K562 (cell line): ENCODE measurements around the gene MYLK4. TPM values are rescaled to one million over a fixed set of nuclear protein-coding genes. Genes with fewer than 3 reads are reported as not detected.

ENCODE experiments used
- CREB1 ChIP-seq, 2 experiments: sonication (generic) in 1 of 2; formaldehyde crosslinking in 1 of 2; IDR thresholded peaks; 2 replicates each; pipeline versions ENCODE4 v1.6.1 to v1.8.0; 2012 to 2022; ENCODE audit warnings: inconsistent platforms in 1 of 2, mild to moderate bottlenecking in 1 of 2, missing genetic modification reagents in 1 of 2, moderate library complexity in 1 of 2
- DDX20 ChIP-seq: fragments of 450-650 bp; IDR thresholded peaks from 2 replicates; pipeline ENCODE4 v1.6.1; 2016; ENCODE audit warnings: missing genetic modification characterization, low read depth, mild to moderate bottlenecking, missing compliant biosample characterization, moderate library complexity
- E2F1 ChIP-seq: sonication (generic); formaldehyde crosslinking; IDR thresholded peaks from 2 replicates; pipeline ENCODE4 v1.8.1; 2023; ENCODE audit warnings: mild to moderate bottlenecking, missing genetic modification reagents, moderate library complexity
- NFIX ChIP-seq: fragments of 250-450 bp; sonication (Bioruptor Pico); IDR thresholded peaks from 2 replicates; pipeline ENCODE4 v1.4.0; 2020; ENCODE audit warnings: low read depth, mild to moderate bottlenecking, moderate library complexity
- RAD21 ChIP-seq, 2 experiments: fragments of 250-450 bp in 1 of 2; fragments of 450-650 bp in 1 of 2; sonication (Bioruptor Pico) in 1 of 2; formaldehyde crosslinking in 1 of 2; IDR thresholded peaks in 1 of 2; conservative IDR thresholded peaks in 1 of 2; 2 replicates each; pipeline versions ENCODE4 v1.4.0 to v1.8.0; 2020 to 2022; ENCODE audit warnings: mild to moderate bottlenecking in 2 of 2, moderate library complexity in 1 of 2
- SMAD4 ChIP-seq: fragments of 250-450 bp; sonication (Bioruptor Pico); conservative IDR thresholded peaks from 2 replicates; pipeline ENCODE4 v1.8.0; 2021; ENCODE audit warnings: inconsistent platforms, mild to moderate bottlenecking, moderate library complexity
- SPI1 ChIP-seq: IDR thresholded peaks from 2 replicates; pipeline ENCODE4 v1.6.1; 2011; ENCODE audit warnings: low read depth, low read length, control low read depth, borderline replicate concordance
- STAG1 ChIP-seq: sonication (generic); formaldehyde crosslinking; IDR thresholded peaks from 2 replicates; pipeline ENCODE4 v1.5.0; 2020; ENCODE audit warnings: missing genetic modification reagents, borderline replicate concordance
- ZBTB8A ChIP-seq: fragments of 450-650 bp; IDR thresholded peaks from 2 replicates; pipeline ENCODE4 v1.6.1; 2018; ENCODE audit warnings: mild to moderate bottlenecking, moderate library complexity; ENCODE audit not compliant: partially characterized antibody
- ZMIZ1 ChIP-seq, 2 experiments: fragments of 150-350 bp in 1 of 2; IDR thresholded peaks; 2 replicates each; pipeline ENCODE4 v1.6.1; 2012 to 2016; ENCODE audit warnings: low read depth in 2 of 2, low read length in 2 of 2, mild to moderate bottlenecking in 1 of 2, moderate library complexity in 1 of 2
- ZNF24 ChIP-seq: fragments of 450-650 bp; IDR thresholded peaks from 2 replicates; pipeline ENCODE4 v1.6.1; 2016
- ZSCAN29 ChIP-seq: fragments of 450-650 bp; IDR thresholded peaks from 2 replicates; pipeline ENCODE4 v1.6.1; 2017
- polyA plus RNA-seq, 8 experiments: library from polyadenylated mRNA; depleted of rRNA in 4 of 8; stranded (reverse) in 5 of 8; unstranded in 3 of 8; fragments of >200 nt; fragmentation: Nextera tagmentation in 2 of 8; fragmentation: Illumina TruSeq in 1 of 8; extraction: Ambion mirVana in 2 of 8; extraction: Trizol in 1 of 8; gene quantifications; 2 replicates each; pipeline versions ENCODE4 v1.2.1 to v1.2.3, GENCODE V29; 2011 to 2014; ENCODE audit warnings: inconsistent platforms in 1 of 8, missing spikeins in 1 of 8
- total RNA-seq, 7 experiments: library from RNA; depleted of rRNA in 6 of 7; stranded (reverse); fragments of >200 nt in 6 of 7; fragmentation: Illumina TruSeq in 2 of 7; extraction: Trizol in 2 of 7; gene quantifications; 2 replicates each; pipeline versions ENCODE4 v1.2.1 to v1.2.3, GENCODE V29; 2011 to 2021; ENCODE audit warnings: low replicate concordance in 1 of 7
- TF ChIP-seq, protein P1 (sequence below), 3 experiments: IDR thresholded peaks in 2 of 3; conservative IDR thresholded peaks in 1 of 3; 2 replicates each; pipeline ENCODE4 v1.5.1; 2011 to 2012; ENCODE audit warnings: low read length in 3 of 3, mild to moderate bottlenecking in 3 of 3, control low read depth in 2 of 3, improper control_type of control experiment in 1 of 3, inconsistent platforms in 1 of 3, low read depth in 1 of 3, mixed read lengths in 1 of 3, moderate library complexity in 1 of 3; ENCODE audit not compliant: insufficient read depth in 2 of 3
- TF ChIP-seq, protein P2 (sequence below): fragments of 200-800 bp; sonication (Bioruptor generic); IDR thresholded peaks from 2 replicates; pipeline ENCODE4 v1.6.1; 2017; ENCODE audit warnings: missing genetic modification characterization, missing compliant biosample characterization

The MYLK4 gene
- total and polyA plus RNA-seq, 9 of the 15 experiments (the other 6 are each of a cell fraction or from before 2014, with no cell fraction given) = 0.01 to 0.15 (median 0.06) TPM

DNA sequence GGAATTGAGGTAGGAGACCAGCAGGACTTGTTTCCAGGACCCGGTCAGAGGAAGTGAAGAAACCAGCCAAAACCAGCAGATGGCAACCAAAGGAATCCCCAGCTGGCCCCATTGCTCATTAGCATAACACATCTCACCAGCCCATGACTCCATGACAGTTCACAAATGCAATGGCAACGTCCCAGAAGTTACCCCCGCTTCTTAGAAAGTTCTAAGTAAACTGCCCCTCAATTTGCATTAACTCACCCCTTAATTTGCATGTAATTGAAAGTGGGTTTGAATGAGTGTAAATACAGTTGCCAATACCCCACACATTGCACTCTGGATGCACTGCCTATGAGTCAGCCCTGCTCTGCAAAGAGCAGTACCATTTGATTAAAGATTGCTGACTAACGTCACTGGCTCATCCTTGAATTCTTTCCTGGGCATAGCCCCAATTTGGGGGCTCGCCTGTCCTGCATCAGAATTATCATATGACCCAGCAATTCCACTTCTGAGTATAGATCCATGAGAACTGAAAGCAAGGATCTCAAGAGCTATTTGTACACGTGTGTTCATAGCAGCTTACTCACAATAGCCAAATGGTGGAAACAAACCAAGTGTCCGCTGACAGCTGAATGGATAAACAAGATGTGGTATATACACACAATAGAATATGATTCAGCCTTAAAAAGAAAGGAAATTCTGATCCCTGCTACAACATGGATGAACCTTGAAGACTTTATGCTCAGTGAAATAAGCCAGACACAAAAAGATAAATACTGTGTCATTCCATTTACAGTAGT lies 36.4 kb downstream of the MYLK4 start (continued):
- TF ChIP-seq, protein P1, sequence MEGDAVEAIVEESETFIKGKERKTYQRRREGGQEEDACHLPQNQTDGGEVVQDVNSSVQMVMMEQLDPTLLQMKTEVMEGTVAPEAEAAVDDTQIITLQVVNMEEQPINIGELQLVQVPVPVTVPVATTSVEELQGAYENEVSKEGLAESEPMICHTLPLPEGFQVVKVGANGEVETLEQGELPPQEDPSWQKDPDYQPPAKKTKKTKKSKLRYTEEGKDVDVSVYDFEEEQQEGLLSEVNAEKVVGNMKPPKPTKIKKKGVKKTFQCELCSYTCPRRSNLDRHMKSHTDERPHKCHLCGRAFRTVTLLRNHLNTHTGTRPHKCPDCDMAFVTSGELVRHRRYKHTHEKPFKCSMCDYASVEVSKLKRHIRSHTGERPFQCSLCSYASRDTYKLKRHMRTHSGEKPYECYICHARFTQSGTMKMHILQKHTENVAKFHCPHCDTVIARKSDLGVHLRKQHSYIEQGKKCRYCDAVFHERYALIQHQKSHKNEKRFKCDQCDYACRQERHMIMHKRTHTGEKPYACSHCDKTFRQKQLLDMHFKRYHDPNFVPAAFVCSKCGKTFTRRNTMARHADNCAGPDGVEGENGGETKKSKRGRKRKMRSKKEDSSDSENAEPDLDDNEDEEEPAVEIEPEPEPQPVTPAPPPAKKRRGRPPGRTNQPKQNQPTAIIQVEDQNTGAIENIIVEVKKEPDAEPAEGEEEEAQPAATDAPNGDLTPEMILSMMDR (IDR thresholded peaks at IDR 0.05 in 2 of 3, conservative IDR thresholded peaks at IDR 0.05 in 1 of 3; ENCODE audit: insufficient read depth in 2 of 3, low read depth in 1 of 3, low read length in 3 of 3) = peak; percentile 16 to 36 (median 17); a peak in 3 of 6 replicates
- TF ChIP-seq ZMIZ1 (IDR thresholded peaks at IDR 0.05; ENCODE audit: low read depth in 2 of 2, low read length in 2 of 2) = peak in 1 of 2 experiments; percentile 48; a peak in 1 of 4 replicates
- TF ChIP-seq E2F1 (CRISPR knock-in tag) = no peak
- TF ChIP-seq RAD21 (CRISPR knock-in tag; conservative IDR thresholded peaks at IDR 0.05 in 1 of 2, IDR thresholded peaks at IDR 0.05 in 1 of 2) = 0 out of 4 replicates have a peak, but pooled peaks of 1 of the 2 experiments have one; percentile 13
- TF ChIP-seq ZNF24 = no peak
- no peak for TF ChIP-seq ZBTB8A
- 0 out of 2 replicates have a peak, but pooled peaks have one; percentile 23 for TF ChIP-seq SMAD4 (CRISPR knock-in tag)
- TF ChIP-seq DDX20 (tag) = no peak
- TF ChIP-seq SPI1 = 0 out of 2 replicates have a peak, but pooled peaks have one; percentile 23
- no peak for TF ChIP-seq CREB1 (IDR thresholded peaks at IDR 0.05)
- TF ChIP-seq CREB1 (CRISPR knock-in tag; IDR thresholded peaks at IDR 0.05) = peak; percentile 36; the same call in 1 of the 2 replicates
- no peak for TF ChIP-seq ZSCAN29
- no peak for TF ChIP-seq NFIX (CRISPR knock-in tag)
- no peak for TF ChIP-seq STAG1
- TF ChIP-seq, protein P2, sequence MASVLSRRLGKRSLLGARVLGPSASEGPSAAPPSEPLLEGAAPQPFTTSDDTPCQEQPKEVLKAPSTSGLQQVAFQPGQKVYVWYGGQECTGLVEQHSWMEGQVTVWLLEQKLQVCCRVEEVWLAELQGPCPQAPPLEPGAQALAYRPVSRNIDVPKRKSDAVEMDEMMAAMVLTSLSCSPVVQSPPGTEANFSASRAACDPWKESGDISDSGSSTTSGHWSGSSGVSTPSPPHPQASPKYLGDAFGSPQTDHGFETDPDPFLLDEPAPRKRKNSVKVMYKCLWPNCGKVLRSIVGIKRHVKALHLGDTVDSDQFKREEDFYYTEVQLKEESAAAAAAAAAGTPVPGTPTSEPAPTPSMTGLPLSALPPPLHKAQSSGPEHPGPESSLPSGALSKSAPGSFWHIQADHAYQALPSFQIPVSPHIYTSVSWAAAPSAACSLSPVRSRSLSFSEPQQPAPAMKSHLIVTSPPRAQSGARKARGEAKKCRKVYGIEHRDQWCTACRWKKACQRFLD = 0 out of 2 replicates have a peak, but pooled peaks have one; percentile 28
